ENCODE measurements around the gene ASB1.

DNA sequence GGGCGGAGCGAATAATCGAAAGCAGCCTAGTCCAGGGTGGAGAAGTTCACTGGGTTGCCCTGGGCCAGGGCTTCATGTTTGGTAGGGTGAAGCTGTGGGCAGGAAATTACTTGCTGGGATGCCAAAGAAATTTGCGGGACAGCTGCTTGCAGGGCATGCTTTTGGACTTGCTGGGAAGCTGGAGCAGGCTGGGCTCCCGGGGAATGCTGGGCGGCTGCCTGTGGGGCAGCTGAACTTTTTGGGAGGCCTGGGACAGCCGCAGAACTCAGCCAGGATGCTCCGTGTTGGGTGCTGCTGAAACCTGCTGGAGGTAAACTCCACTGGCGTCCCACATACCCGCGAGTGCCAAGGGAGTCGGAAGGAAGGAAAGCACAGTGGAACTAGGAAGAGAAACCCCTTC lies 31.9 kb downstream of the ASB1 start:
- no peak for TF ChIP-seq POLR2A (IDR thresholded peaks at IDR 0.05; ENCODE audit: low read depth, low read length)
- no peak for TF ChIP-seq TAF1 (IDR thresholded peaks at IDR 0.05; ENCODE audit: borderline replicate concordance, low read depth, low read length)

Measured in GM12892 (cell line).